SK-N-SH treated with all-trans-retinoic acid at 6 μM for 48 hours (cell line): Measurements from ENCODE around the gene CATSPERD.

Experiments used
- GLIS3 ChIP-seq: fragments of 250-450 bp; sonication (Bioruptor Pico); IDR thresholded peaks from 2 replicates; pipeline ENCODE4 v1.5.0; 2020; ENCODE audit warnings: mild to moderate bottlenecking, moderate library complexity
- PATZ1 ChIP-seq: fragments of 250-450 bp; sonication (Bioruptor Pico); IDR thresholded peaks from 2 replicates; pipeline ENCODE4 v1.8.0; 2020; ENCODE audit warnings: mild to moderate bottlenecking, moderate library complexity, borderline replicate concordance
- RARB ChIP-seq: fragments of 250-450 bp; sonication (Bioruptor Pico); IDR thresholded peaks from 2 replicates; pipeline ENCODE4 v1.8.0; 2021; ENCODE audit warnings: mild to moderate bottlenecking, moderate library complexity
- ZC3H10 ChIP-seq: fragments of 250-450 bp; sonication (Bioruptor Pico); IDR thresholded peaks from 2 replicates; pipeline ENCODE4 v1.5.1; 2021; ENCODE audit warnings: mild to moderate bottlenecking, moderate library complexity
- ZFP3 ChIP-seq: fragments of 250-450 bp; sonication (Bioruptor Pico); IDR thresholded peaks from 2 replicates; pipeline ENCODE4 v1.5.0; 2020; ENCODE audit warnings: mild to moderate bottlenecking, moderate library complexity
- ZFP30 ChIP-seq: fragments of 450-650 bp; formaldehyde crosslinking; IDR thresholded peaks from 2 replicates; pipeline ENCODE4 v1.5.0; 2022; ENCODE audit warnings: mild to moderate bottlenecking, moderate library complexity
- TF ChIP-seq, protein P1 (sequence below): fragments of 250-450 bp; sonication (Bioruptor Pico); IDR thresholded peaks from 2 replicates; pipeline ENCODE4 v1.5.1; 2020; ENCODE audit warnings: low read depth, mild to moderate bottlenecking, moderate library complexity

GRCh38 chr19:5809053-5809452, 88.6 kb downstream of the CATSPERD start:
- TF ChIP-seq PATZ1 (CRISPR knock-in tag) (no peak), GLIS3 (CRISPR knock-in tag) (no peak), ZFP3 (CRISPR knock-in tag) (no peak), ZFP30 (CRISPR knock-in tag) (no peak), ZC3H10 (CRISPR knock-in tag) (no peak), RARB (CRISPR knock-in tag) (no peak)
- TF ChIP-seq, protein P1, sequence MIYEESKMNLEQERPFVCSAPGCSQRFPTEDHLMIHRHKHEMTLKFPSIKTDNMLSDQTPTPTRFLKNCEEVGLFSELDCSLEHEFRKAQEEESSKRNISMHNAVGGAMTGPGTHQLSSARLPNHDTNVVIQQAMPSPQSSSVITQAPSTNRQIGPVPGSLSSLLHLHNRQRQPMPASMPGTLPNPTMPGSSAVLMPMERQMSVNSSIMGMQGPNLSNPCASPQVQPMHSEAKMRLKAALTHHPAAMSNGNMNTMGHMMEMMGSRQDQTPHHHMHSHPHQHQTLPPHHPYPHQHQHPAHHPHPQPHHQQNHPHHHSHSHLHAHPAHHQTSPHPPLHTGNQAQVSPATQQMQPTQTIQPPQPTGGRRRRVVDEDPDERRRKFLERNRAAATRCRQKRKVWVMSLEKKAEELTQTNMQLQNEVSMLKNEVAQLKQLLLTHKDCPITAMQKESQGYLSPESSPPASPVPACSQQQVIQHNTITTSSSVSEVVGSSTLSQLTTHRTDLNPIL, result no peak
